Stimulated activated CD4-positive, alpha-beta T cell treated with anti-CD3 and anti-CD28 coated beads, Interleukin-4, amount 100 ng/mL, for 24 hours (primary cell): ENCODE results near the gene MAGEB16.

Experiments used
- DNase-seq: peaks from one replicate; pipeline ENCODE4 v3.0.0-alpha.2; 2020

Gene MAGEB16

GRCh38 chrX:35798042-35798441 is at the start of gene MAGEB16:
TSS of gene MAGEB16 (plus strand) at chrX:35798342. CDS start at chrX:35802197, 3,855 bp downstream.
- DNase-seq = no peak

- no peak for DNase-seq
Observed at GRCh38 chrX:35773958-35774564, 24.1 kb upstream of the MAGEB16 start.

- no peak for DNase-seq
Observed at GRCh38 chrX:35785075-35785474, 13.1 kb upstream of the MAGEB16 start.

- DNase-seq = no peak
Observed at GRCh38 chrX:35786271-35786670, 11.9 kb upstream of the MAGEB16 start.

GRCh38 chrX:35787867-35788266 is 10.3 kb upstream of the MAGEB16 start:
- no peak for DNase-seq

GRCh38 chrX:35800474-35800873 is 2.3 kb downstream of the MAGEB16 start:
- DNase-seq = no peak

GRCh38 chrX:35809781-35810180 is 11.6 kb downstream of the MAGEB16 start:
- no peak for DNase-seq

GRCh38 chrX:35819241-35819640 is 21.1 kb downstream of the MAGEB16 start:
- no peak for DNase-seq

GRCh38 chrX:35826503-35826902 is 28.4 kb downstream of the MAGEB16 start:
- DNase-seq = no peak

- DNase-seq = no peak
Observed at GRCh38 chrX:35829501-35829900, 31.4 kb downstream of the MAGEB16 start.

GRCh38 chrX:35841872-35842271 is 43.7 kb downstream of the MAGEB16 start:
- DNase-seq = no peak

- no peak for DNase-seq
Observed at GRCh38 chrX:35842674-35843073, 44.5 kb downstream of the MAGEB16 start.

GRCh38 chrX:35847736-35848135 is 49.6 kb downstream of the MAGEB16 start:
- no peak for DNase-seq
